SK-N-SH (cell line): ENCODE data around the gene TRPM3. TPM values are rescaled to one million over a fixed set of nuclear protein-coding genes. Genes with fewer than 3 reads are reported as not detected.

Experiments used
- CTCF ChIA-PET: fragments of 300-600, 350-600 bp; formaldehyde crosslinking; extraction: SDS; loops from one replicate; lab custom pipeline; 2021; lab: Yijun Ruan, JAX
- POLR2A ChIA-PET: fragments of 350-600 bp; sonication (Branson Sonifier 250); formaldehyde crosslinking; extraction: SDS; loops from one replicate; lab custom pipeline; 2020; ENCODE audit warnings: antibody characterized with exemption, inconsistent platforms; lab: Yijun Ruan, JAX
- DNase-seq: peaks from one replicate; pipeline ENCODE4 v3.0.0; 2012
- H2AFZ ChIP-seq: fragments of 200-600 bp; sonication (generic); 2 replicates; pipeline ENCODE4 v1.8.1; 2016; ENCODE audit warnings: antibody characterized with exemption, mild to moderate bottlenecking, low read depth
- H3F3A ChIP-seq: fragments of 200-600 bp; sonication (generic); replicated peaks from 2 replicates; pipeline ENCODE3; 2016; ENCODE audit warnings: antibody characterized with exemption, mild to moderate bottlenecking; ENCODE audit not compliant: insufficient read depth
- H3K27ac ChIP-seq, 2 experiments: fragments of 200-500 bp in 1 of 2; fragments of 200-600 bp in 1 of 2; sonication (Bioruptor generic) in 1 of 2; sonication (generic), shearing (Covaris generic) in 1 of 2; 2 replicates each; pipeline versions ENCODE4 v1.5.1 to v1.6.1; 2014 to 2016; ENCODE audit warnings: low read depth in 2 of 2, inconsistent platforms in 1 of 2, low read length in 1 of 2, mild to moderate bottlenecking in 1 of 2, mixed read lengths in 1 of 2
- H3K27me3 ChIP-seq: fragments of 200-600 bp; sonication (generic), shearing (Covaris generic); 2 replicates; pipeline ENCODE4 v1.6.1; 2016; ENCODE audit warnings: mixed run types; ENCODE audit not compliant: insufficient read depth
- H3K36me3 ChIP-seq, 2 experiments: fragments of 200-500 bp in 1 of 2; fragments of 200-600 bp in 1 of 2; sonication (Bioruptor generic) in 1 of 2; sonication (generic) in 1 of 2; replicated peaks in 1 of 2; 2 replicates each; pipeline versions ENCODE3 to v1.5.1; 2014 to 2016; ENCODE audit warnings: low read length in 1 of 2, mild to moderate bottlenecking in 1 of 2; ENCODE audit not compliant: insufficient read depth in 2 of 2, control insufficient read depth in 1 of 2
- H3K4me1 ChIP-seq, 2 experiments: fragments of 200-500 bp in 1 of 2; fragments of 200-600 bp in 1 of 2; sonication (Bioruptor generic) in 1 of 2; sonication (generic), shearing (Covaris generic) in 1 of 2; 2 replicates each; pipeline versions ENCODE4 v1.5.1 to v1.6.1; 2014 to 2016; ENCODE audit warnings: low read depth in 1 of 2, low read length in 1 of 2, mixed run types in 1 of 2; ENCODE audit not compliant: insufficient read depth in 2 of 2, control insufficient read depth in 1 of 2
- H3K4me2 ChIP-seq: fragments of 200-600 bp; sonication (generic), shearing (Covaris generic); 2 replicates; pipeline ENCODE4 v1.6.1; 2017; ENCODE audit warnings: mixed run types
- H3K4me3 ChIP-seq, 2 experiments: fragments of 200-500 bp in 1 of 2; fragments of 200-600 bp in 1 of 2; sonication (Bioruptor generic) in 1 of 2; sonication (generic), shearing (Covaris generic) in 1 of 2; 2 replicates each; pipeline versions ENCODE4 v1.5.1 to v1.8.1; 2014 to 2016; ENCODE audit warnings: low read depth in 2 of 2, inconsistent platforms in 1 of 2, low read length in 1 of 2, mild to moderate bottlenecking in 1 of 2, mixed read lengths in 1 of 2, moderate library complexity in 1 of 2
- H3K79me2 ChIP-seq: fragments of 200-600 bp; sonication (generic); 2 replicates; pipeline ENCODE4 v1.8.1; 2017; ENCODE audit warnings: mild to moderate bottlenecking; ENCODE audit not compliant: insufficient read depth
- H3K9ac ChIP-seq: fragments of 200-600 bp; sonication (generic); 2 replicates; pipeline ENCODE4 v1.6.1; 2017; ENCODE audit warnings: mixed run types
- H3K9me2 ChIP-seq: fragments of 200-600 bp; sonication (generic); 2 replicates; pipeline ENCODE4 v1.6.1; 2017; ENCODE audit warnings: mixed run types
- H3K9me3 ChIP-seq: fragments of 200-600 bp; sonication (generic); 2 replicates; pipeline ENCODE4 v1.6.1; 2017; ENCODE audit warnings: mixed run types, mild to moderate bottlenecking, moderate library complexity
- H4K20me1 ChIP-seq: fragments of 200-600 bp; sonication (generic); 2 replicates; pipeline ENCODE4 v1.6.1; 2017; ENCODE audit warnings: mild to moderate bottlenecking, mixed run types; ENCODE audit not compliant: insufficient read depth
- CHD2 ChIP-seq: fragments of 150-350 bp; IDR thresholded peaks from 2 replicates; pipeline ENCODE4 v1.6.1; 2018; ENCODE audit warnings: low read length; ENCODE audit not compliant: partially characterized antibody
- ELF1 ChIP-seq: IDR thresholded peaks from 2 replicates; pipeline ENCODE4 v1.4.0; 2012
- EZH2phosphoT487 ChIP-seq: fragments of 200-600 bp; sonication (generic); IDR thresholded peaks from 2 replicates; pipeline ENCODE4 v1.6.1; 2017; ENCODE audit warnings: low read depth, mixed run types, mild to moderate bottlenecking, antibody characterized with exemption, moderate library complexity, borderline replicate concordance
- FOSL2 ChIP-seq: IDR thresholded peaks from 2 replicates; pipeline ENCODE4 v1.4.0; 2012; ENCODE audit warnings: low read depth, mild to moderate bottlenecking, moderate library complexity, borderline replicate concordance
- GATA2 ChIP-seq: sonication (generic); formaldehyde crosslinking; IDR thresholded peaks from 2 replicates; pipeline ENCODE4 v1.5.0; 2020; ENCODE audit warnings: mild to moderate bottlenecking, missing genetic modification reagents
- MEF2A ChIP-seq: IDR thresholded peaks from 2 replicates; pipeline ENCODE4 v1.4.0; 2012; ENCODE audit warnings: low read depth, borderline replicate concordance
- NRF1 ChIP-seq: IDR thresholded peaks from 2 replicates; pipeline ENCODE4 v1.6.1; 2012; ENCODE audit warnings: low read depth, mild to moderate bottlenecking, low read length
- RAD21 ChIP-seq: IDR thresholded peaks from 2 replicates; pipeline ENCODE4 v1.6.1; 2012; ENCODE audit warnings: mild to moderate bottlenecking, low read length
- RCOR1 ChIP-seq: fragments of 150-350 bp; IDR thresholded peaks from 2 replicates; pipeline ENCODE4 v1.6.1; 2017; ENCODE audit warnings: antibody characterized with exemption, low read length
- REST ChIP-seq: IDR thresholded peaks from 2 replicates; pipeline ENCODE4 v1.6.1; 2012; ENCODE audit warnings: mild to moderate bottlenecking, low read depth, low read length, moderate library complexity
- RFX5 ChIP-seq: IDR thresholded peaks from 2 replicates; pipeline ENCODE4 v1.6.1; 2012; ENCODE audit warnings: mild to moderate bottlenecking, improper control_type of control experiment, low read length
- RXRA ChIP-seq: IDR thresholded peaks from 2 replicates; pipeline ENCODE4 v1.4.0; 2012; ENCODE audit warnings: low read depth, mild to moderate bottlenecking, borderline replicate concordance
- SIN3A ChIP-seq: IDR thresholded peaks from 2 replicates; pipeline ENCODE4 v1.6.1; 2012; ENCODE audit warnings: low read depth, mild to moderate bottlenecking, low read length, moderate library complexity, borderline replicate concordance
- SMC3 ChIP-seq: IDR thresholded peaks from 2 replicates; pipeline ENCODE4 v1.6.1; 2012; ENCODE audit warnings: low read depth, low read length, improper control_type of control experiment
- TEAD4 ChIP-seq: IDR thresholded peaks from 2 replicates; pipeline ENCODE4 v1.4.0; 2012; ENCODE audit warnings: mild to moderate bottlenecking, borderline replicate concordance; ENCODE audit not compliant: insufficient read depth
- USF2 ChIP-seq: fragments of 150-350 bp; IDR thresholded peaks from 2 replicates; pipeline ENCODE4 v1.6.1; 2017; ENCODE audit warnings: antibody characterized with exemption, low read length, low read depth, borderline replicate concordance
- WGBS: methylation state at CpG from one replicate; pipeline ENCODE4 v1.1.6; 2017; ENCODE audit warnings: low lambda C conversion rate; 5-methylcytosine and 5-hydroxymethylcytosine counted together
- polyA plus RNA-seq, 3 experiments: library from polyadenylated mRNA; depleted of rRNA; stranded (reverse); fragments of >200 nt; gene quantifications; 2 replicates each; pipeline ENCODE4 v1.2.3, GENCODE V29; 2012

Gene TRPM3
- polyA plus RNA-seq, 1 of the 3 experiments (the other 2 are of a cell fraction) = not detected

GRCh38 chr9:70672161-70672649 lies 449.2 kb downstream of the TRPM3 start:
- no peak overlapping the region for H3K4me3 ChIP-seq
- no peaks in the 10 kb centered on the region; the same call in 1 of the 2 replicates for H3K27me3 ChIP-seq
- ChIA-PET CTCF (no interaction called here), POLR2A (no interaction called here)
- peak; percentile 37 for DNase-seq
- 0% methylated on average over 1 of the region's 1 CpG for WGBS
- H2AFZ ChIP-seq = no peak overlapping the region
- TF ChIP-seq TEAD4 (no peak), RFX5 (no peak)
- TF ChIP-seq, all 33 proteins: peak for 0
- Histone ChIP-seq H3K4me1 (no peaks in the 10 kb centered on the region), H3K79me2 (no peaks in the 10 kb centered on the region), H4K20me1 (no peaks in the 10 kb centered on the region), H3K27ac (no peak overlapping the region), H3F3A (no peaks in the 10 kb centered on the region), H3K9me2 (no peaks in the 10 kb centered on the region), H3K36me3 (no peaks in the 10 kb centered on the region), H3K9me3 (no peaks in the 10 kb centered on the region), H3K4me2 (no peak overlapping the region), H3K9ac (no peak overlapping the region)

GRCh38 chr9:70668751-70669150 lies 452.7 kb downstream of the TRPM3 start:
- no peak for TF ChIP-seq RCOR1
- no peak for TF ChIP-seq RFX5
- no peak for TF ChIP-seq MEF2A
- TF ChIP-seq SIN3A = no peak
- TF ChIP-seq RXRA = no peak
- TF ChIP-seq USF2 = no peak
- TF ChIP-seq ELF1 = no peak
- no peak for TF ChIP-seq FOSL2
- no peak for TF ChIP-seq SMC3
- no peak for TF ChIP-seq GATA2 (CRISPR knock-in tag)
- no peak for TF ChIP-seq EZH2phosphoT487
- no peaks in the 10 kb centered on the region for H3K9me2 ChIP-seq
- no peaks in the 10 kb centered on the region; the same call in 1 of the 2 replicates for H3K27me3 ChIP-seq
- no peaks in the 10 kb centered on the region for H3K4me1 ChIP-seq
- WGBS = 9% methylated on average over 3 of the region's 3 CpGs
- no peaks in the 10 kb centered on the region for H3K36me3 ChIP-seq
- H3K9ac ChIP-seq = no peak overlapping the region
- no peaks in the 10 kb centered on the region for H4K20me1 ChIP-seq
- H3K27ac ChIP-seq = no peak overlapping the region
- POLR2A ChIA-PET = no interaction called here
- no peaks in the 10 kb centered on the region for H3K79me2 ChIP-seq
- H3K4me2 ChIP-seq = no peak overlapping the region
- no peaks in the 10 kb centered on the region for H3F3A ChIP-seq
- CTCF ChIA-PET = no interaction called here
- H3K4me3 ChIP-seq = no peak overlapping the region
- no peak overlapping the region for H2AFZ ChIP-seq
- no peaks in the 10 kb centered on the region for H3K9me3 ChIP-seq
- no peak for DNase-seq

- ChIA-PET POLR2A (no interaction called here), CTCF (interaction anchor here (1.0 kb wide), 1 partner anchor 19 kb away, joined by 4 read pairs; no protein-coding TSS in a partner anchor)
- Histone ChIP-seq H3K4me1 (no peaks in the 10 kb centered on the region), H3K36me3 (no peaks in the 10 kb centered on the region), H4K20me1 (no peaks in the 10 kb centered on the region), H3K9me2 (no peaks in the 10 kb centered on the region), H2AFZ (no peak overlapping the region), H3K27me3 (no peaks in the 10 kb centered on the region), H3K27ac (no peak overlapping the region), H3K79me2 (no peaks in the 10 kb centered on the region), H3F3A (no peaks in the 10 kb centered on the region), H3K9me3 (no peaks in the 10 kb centered on the region; the same call in 1 of the 2 replicates), H3K4me3 (no peak overlapping the region), H3K4me2 (no peak overlapping the region), H3K9ac (no peak overlapping the region)
- TF ChIP-seq NRF1 (no peak), CHD2 (no peak), REST (no peak), RAD21 (no peak), SMC3 (no peak)
- no peak for DNase-seq
Observed at GRCh38 chr9:70658765-70659164, 462.7 kb downstream of the TRPM3 start.
